IPS-18c (cell line): ENCODE data around the gene WRAP53.
"Not testable (repeated sequence)": the region's sequence is repeated elsewhere in the genome, so short reads cannot be mapped to it uniquely, and the experiment has no call there.

Experiments
- H3K4me3 ChIP-seq: 2 replicates; pipeline ENCODE4 v1.7.0; 2013; ENCODE audit warnings: low read depth, mild to moderate bottlenecking, low read length, moderate library complexity; ENCODE audit not compliant: insufficient read depth
- H3K9me3 ChIP-seq: one replicate; pipeline ENCODE4 v1.6.1; 2013; ENCODE audit warnings: mild to moderate bottlenecking, low read length, moderate library complexity; ENCODE audit not compliant: control insufficient read depth, insufficient read depth

Gene WRAP53

GRCh38 chr17:7687908-7688807 lies at the start of gene WRAP53:
Gene WRAP53 (plus strand): TSS chr17:7688477. CDS start chr17:7688649, 172 bp downstream.
- Histone ChIP-seq H3K9me3 (no peaks in the 10 kb centered on the region), H3K4me3 (peak within 1 kb of the TSS; percentile 72)

GRCh38 chr17:7640783-7641182 lies 47.5 kb upstream of the WRAP53 start:
- Histone ChIP-seq H3K4me3 (no peak overlapping the region), H3K9me3 (no peaks in the 10 kb centered on the region)

DNA sequence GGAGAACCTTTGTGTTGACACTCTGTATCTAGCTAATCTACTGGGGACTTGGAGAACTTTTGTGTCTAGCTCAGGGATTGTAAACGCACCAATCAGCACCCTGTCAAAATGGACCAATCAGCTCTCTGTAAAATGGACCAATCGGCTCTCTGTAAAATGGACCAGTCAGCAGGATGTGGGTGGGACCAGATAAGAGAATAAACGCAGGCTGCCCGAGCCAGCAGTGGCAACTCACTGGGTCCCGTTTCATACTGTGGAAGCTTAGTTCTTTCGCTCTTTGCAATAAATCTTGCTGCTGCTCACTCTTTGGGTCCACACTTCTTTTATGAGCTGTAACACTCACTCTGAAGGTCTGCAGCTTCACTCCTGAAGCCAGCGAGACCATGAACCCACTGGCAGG lies 46.6 kb upstream of the WRAP53 start:
- not testable (repeated sequence) for H3K4me3 ChIP-seq, H3K9me3 ChIP-seq

DNA sequence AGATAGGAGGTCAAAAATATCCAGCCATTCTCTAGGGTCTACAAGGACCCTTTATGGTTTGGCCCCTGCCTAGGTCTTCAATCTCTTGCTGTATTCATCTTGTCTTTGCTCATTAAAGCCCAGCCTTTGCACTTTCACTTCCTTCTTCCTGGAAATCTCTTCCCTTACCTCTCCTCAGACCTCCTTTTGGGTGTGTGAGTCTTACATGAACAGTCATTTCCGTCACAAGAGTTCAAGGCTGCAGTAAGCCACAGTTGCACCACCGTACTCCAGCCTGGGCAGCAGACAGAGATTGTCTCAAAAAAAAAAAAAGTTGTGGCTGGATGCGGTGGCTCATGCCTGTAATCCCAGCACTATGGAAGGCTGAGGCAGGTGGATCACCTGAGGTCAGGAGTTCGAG lies 43.5 kb upstream of the WRAP53 start:
- H3K9me3 ChIP-seq = no peaks in the 10 kb centered on the region
- H3K4me3 ChIP-seq = no peak overlapping the region

- no peaks in the 10 kb centered on the region for H3K9me3 ChIP-seq
These were observed 41.8 kb upstream of the WRAP53 start for GRCh38 chr17:7646457-7646856.

GRCh38 chr17:7647018-7647417 lies 41.3 kb upstream of the WRAP53 start:
- H3K9me3 ChIP-seq = no peaks in the 10 kb centered on the region
- no peak overlapping the region for H3K4me3 ChIP-seq

More at GRCh38 chr17:7646457-7646856, 41.8 kb upstream of the WRAP53 start:
- H3K4me3 ChIP-seq = no peak overlapping the region

DNA sequence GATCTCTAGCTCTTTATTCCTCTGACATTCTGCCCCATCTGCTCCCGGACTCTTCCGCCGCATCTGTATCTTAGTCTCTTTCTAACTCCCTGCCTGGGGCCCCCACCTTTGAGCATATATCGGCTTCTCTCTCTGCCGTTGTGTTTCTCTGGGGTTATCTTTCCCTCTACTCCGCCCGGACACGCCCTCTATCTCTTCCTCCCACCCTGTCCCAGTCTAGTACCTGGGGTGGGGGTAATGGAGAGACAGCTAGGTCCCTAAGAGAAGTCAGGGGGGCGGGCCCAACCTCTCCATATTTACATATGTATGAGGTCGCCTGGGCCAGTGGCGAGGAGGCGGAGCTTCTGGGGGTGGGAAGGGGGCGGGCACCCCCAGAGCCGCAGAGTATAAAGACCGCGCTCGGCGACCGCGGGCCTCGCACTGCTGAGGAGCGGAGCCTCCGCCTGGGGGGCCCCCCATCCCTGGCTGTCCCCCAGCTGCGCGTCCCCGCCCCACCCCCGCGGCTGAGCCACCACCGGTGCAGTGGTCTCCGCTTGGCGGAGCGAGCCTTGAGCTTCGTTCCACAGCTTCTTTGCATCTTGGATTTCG lies 37.7 kb upstream of the WRAP53 start, which contains the start of gene ATP1B2:
ATP1B2 (plus strand) TSS at position 418 of the 588 bp plus-strand sequence. CDS start 593 bp downstream, outside the sequence.
- Histone ChIP-seq H3K9me3 (no peaks in the 10 kb centered on the region), H3K4me3 (peak within 1 kb of the TSS; percentile 67)

- peak overlapping the region; percentile 67 for H3K4me3 ChIP-seq
- H3K9me3 ChIP-seq = no peaks in the 10 kb centered on the region
These were observed 37.1 kb upstream of the WRAP53 start for GRCh38 chr17:7651097-7651664.

DNA sequence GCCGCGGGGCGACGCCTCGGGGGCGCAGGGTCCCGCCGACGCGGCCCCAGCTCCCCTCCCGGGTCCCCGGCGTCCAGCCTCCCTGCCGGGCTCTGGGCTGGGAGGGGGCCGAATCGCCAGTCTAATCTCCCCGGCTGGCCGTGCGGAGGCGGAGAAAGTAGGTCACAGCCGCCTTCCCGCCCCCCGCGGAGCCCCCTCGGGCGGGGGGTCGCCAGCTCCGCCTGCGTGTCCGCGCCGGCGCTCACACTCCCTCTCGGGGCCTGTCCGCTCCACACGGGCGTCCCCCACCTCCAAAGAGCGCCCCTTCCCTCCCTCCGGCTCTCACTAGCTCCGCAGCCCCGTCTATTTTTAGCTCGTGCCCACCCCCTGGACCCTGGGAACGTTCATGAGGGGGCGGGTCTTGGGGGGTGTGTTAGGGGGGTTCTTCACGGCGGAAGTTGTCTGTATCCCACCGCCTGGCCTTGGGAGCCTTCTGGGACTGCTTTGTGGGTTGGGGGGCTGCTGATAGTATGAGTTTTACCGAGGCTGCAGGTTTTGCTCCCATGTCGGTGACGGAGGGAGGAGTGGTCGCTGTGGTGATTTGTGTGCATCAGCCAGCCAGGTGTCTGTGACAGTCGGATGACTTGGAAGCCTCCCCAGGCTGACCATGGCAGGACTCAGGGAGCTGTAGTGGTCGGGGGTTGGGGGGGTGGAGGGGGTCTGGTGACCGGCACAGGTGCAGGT lies 36.5 kb upstream of the WRAP53 start:
- no peaks in the 10 kb centered on the region for H3K9me3 ChIP-seq
- peak overlapping the region; percentile 67 for H3K4me3 ChIP-seq

- Histone ChIP-seq H3K4me3 (no peak overlapping the region), H3K9me3 (no peaks in the 10 kb centered on the region)
These were observed 35.6 kb upstream of the WRAP53 start for GRCh38 chr17:7652388-7653356.

GRCh38 chr17:7654832-7655540 lies 33.3 kb upstream of the WRAP53 start:
- H3K9me3 ChIP-seq = no peaks in the 10 kb centered on the region
- H3K4me3 ChIP-seq = no peak overlapping the region

DNA sequence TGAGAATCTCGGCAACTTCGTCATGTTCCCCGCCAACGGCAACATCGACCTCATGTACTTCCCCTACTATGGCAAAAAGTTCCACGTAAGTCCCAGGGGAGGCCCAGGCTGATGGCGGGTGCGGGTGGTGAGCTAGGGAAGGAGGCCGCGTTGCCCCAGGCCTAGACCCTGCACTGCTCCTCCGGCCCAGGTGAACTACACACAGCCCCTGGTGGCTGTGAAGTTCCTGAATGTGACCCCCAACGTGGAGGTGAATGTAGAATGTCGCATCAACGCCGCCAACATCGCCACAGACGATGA lies 32.8 kb upstream of the WRAP53 start:
- Histone ChIP-seq H3K9me3 (no peaks in the 10 kb centered on the region), H3K4me3 (no peak overlapping the region)

DNA sequence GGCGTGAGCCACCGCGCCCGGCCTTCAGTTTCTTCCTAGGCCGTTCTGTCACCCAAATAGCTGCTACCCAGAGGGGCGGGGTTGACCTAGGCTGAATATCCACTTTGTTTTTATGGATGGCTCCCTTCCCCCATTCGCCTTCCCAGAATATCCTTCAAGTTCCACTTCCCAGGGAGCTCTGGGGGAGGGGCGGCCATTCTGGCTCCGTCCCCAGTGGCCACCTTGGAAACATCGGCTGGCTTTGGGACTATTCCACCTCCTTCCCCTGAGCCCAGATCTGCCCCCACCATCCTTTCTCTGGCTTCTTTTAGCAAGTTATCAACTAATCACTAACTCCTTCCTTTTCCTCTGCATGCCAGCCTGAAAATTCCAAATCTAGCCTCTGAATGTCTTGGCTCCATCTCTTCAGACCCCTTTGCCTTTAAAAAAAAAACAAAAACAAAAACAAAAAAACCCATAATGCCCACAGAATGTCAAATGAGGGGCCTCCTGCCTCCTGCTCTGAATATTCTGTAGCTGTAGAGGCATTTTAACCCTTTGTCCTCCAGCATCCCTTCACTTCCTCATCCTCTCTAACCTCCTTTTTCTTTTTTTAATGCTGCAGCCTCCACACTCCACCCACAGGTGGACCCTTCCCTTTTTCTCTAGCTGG lies 31.2 kb upstream of the WRAP53 start:
- Histone ChIP-seq H3K4me3 (peak overlapping the region; percentile 16; the same call in 1 of the 2 replicates), H3K9me3 (no peaks in the 10 kb centered on the region)

- no peak overlapping the region for H3K4me3 ChIP-seq
- H3K9me3 ChIP-seq = no peaks in the 10 kb centered on the region
These were observed 20.4 kb upstream of the WRAP53 start for GRCh38 chr17:7667656-7668406.

DNA sequence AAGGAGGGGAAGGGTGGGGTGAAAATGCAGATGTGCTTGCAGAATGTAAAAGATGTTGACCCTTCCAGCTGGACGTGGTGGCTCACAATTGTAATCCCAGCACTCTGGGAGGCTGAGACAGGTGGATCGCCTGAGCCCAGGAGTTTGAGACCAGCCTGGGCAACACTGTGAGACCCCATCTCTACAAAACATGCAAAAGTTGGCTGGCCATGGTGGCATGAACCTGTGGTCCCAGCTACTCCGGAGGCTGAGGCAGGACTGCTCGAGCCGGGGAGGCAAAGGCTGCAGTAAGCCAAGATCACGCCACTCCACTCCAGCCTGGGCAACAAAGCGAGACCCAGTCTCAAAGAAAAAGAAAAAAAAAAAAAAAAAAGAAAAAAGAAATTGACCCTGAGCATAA lies 19.8 kb upstream of the WRAP53 start:
- no peak overlapping the region for H3K4me3 ChIP-seq
- H3K9me3 ChIP-seq = no peaks in the 10 kb centered on the region
